ENCODE results near the gene PGM1.

Gene PGM1

DNA sequence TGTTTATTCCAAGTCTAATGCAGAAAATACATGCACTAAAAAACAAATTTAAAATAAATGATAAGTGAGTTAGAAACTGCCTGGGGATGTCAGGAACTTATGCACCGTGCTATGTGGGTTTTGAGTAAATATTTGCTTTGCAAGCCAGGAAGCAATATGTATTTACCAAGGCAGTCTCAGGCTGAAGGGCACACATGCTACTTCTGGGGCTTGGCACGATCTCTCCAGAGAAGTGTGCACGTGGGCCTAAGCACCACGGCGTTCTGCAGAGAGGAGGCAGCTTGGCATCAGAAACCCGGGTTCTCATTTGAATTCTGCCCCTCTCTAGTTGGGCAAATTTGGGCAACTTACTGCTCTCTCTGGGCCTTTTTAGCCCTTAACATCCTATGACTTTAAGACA lies 108.0 kb downstream of the PGM1 start:
- DNase-seq (ENCODE audit: low read depth in 2 of 2): no peak

DNA sequence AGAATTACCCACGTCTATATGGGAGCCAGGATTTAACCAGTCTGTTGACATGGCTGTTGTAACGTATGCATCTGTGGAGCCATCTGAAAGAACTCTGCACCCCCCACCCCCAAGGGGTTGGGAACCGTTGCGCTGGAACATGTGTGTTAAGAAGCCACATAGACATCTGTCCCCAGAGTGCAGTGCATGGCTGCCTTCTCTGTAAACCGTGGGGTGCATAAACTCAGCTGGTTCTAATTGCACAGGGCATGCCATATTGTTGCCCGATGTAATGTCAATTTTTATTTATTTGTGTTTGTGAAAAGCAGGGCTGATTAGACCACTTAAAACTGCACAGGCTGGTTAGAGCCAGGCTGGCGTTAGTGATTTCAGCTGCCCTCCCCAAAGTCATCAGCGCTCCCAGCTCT lies 110.5 kb downstream of the PGM1 start:
- no peak for DNase-seq (ENCODE audit: low read depth in 2 of 2)

DNA sequence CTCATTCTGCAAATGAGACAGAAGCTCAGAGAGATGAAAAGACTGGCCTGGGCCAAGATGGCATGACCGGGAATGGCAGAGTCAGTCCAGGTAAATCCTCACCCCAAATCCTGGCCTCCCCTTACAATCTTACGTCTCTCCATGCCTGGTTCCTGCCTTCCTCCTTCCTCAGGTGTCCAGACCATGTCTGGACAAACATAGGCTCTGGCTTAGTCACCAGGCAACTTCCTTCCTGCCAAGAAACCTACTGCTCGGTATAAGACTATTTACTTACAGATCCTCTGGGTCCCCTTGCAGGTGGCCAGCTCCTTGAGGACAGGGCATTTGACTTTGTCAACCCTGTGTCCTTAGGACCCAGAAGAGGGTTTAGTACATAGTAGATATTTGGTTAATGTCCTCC lies 111.2 kb downstream of the PGM1 start:
- DNase-seq (ENCODE audit: low read depth in 2 of 2): no peak

DNA sequence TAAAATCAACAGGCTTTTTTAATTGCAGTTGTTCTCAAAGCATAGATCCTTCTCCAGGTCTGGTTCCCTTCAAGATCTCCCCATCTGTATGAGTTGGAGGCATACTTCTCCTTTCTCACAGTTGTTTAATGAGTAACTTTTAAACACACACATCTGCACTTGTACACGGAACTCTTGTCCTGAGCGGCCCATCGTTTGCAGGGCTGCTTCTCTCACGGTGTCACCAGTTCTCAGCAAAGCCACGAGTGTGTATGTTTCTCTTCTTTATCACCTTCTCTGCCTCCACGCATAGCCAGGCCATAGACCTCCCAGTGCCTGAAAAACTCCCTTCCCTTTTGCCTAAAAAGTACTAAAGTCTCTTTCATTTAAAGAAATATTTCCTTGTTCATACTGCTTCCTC lies 111.9 kb downstream of the PGM1 start:
- DNase-seq (ENCODE audit: low read depth in 2 of 2): no peak

DNA sequence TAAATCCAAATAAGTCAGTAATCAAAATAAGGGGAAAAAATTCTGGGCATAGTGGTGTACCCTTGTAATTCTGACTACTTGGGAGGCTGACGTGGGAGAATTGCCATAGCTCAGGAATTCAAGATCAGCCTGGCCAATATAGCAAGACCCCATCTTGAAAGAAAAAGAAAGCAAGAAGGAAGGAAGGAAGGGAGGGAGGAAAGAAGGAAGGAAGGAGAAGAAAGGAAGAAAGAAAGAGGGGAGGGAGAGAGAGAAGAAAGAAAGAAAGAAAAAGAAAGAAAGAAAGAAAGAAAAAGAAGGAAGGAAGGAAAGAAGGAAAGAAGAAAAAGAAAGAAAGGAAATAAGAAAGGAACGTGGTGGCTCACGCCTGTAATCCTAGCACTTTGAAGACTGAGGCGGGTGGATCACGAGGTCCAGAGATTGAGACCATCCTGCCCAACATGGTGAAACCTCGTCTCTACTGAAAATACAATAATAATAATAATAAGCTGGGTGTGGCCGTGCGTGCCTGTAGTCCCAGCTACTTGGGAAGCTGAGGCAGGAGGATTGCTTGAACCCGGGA lies 116.1 kb downstream of the PGM1 start:
- DNase-seq (ENCODE audit: low read depth in 2 of 2): no peak
